PC-9 (cell line): Measurements from ENCODE around the gene SHH.

Source experiments
- CTCF ChIP-seq: fragments of 200-600 bp; sonication (generic); conservative IDR thresholded peaks from 2 replicates; pipeline ENCODE4 v1.6.1; 2017; ENCODE audit warnings: mixed run types, antibody characterized with exemption, mild to moderate bottlenecking, moderate library complexity
- EZH2 ChIP-seq: fragments of 200-600 bp; sonication (generic); IDR thresholded peaks from 2 replicates; pipeline ENCODE4 v1.8.0; 2017; ENCODE audit warnings: antibody characterized with exemption, low read depth

GRCh38 chr7:155857141-155857540, 44.9 kb upstream of the SHH start:
- no peak for TF ChIP-seq CTCF
- no peak for TF ChIP-seq EZH2
